Measurements from ENCODE around the gene MAMSTR.

DNA sequence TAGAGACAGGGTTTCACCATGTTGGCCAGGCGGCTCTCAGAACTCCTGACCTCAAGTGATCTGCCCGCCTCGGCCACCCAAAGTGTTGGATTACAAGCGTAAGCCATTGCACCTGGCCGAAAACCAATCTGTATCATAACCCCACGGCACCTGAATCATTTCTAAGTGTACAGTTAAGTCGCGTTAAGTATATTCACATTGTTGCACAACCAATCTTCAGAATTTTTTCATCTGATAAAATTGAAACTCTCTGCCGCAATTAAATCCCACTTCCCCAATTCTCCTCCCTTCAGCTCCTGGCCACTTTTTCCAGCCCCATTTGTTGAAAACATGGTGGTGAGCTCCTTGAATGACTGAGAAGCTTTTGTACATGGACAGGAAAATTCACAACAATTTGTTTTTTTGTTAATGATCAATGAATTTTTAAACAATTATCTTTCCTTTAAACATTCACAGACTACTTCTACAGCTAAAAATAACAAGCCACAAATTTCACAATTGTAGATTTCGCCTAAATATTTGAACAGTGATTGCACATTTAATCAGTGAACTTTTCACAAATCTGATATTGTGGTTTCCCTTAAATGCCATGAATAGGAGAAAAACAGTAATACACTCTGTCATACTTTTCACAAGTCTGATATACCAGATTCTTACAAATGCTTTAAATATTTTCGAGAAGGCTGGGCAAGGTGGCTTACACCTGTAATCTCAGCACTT is 49.6 kb upstream of the MAMSTR start:
- TF ChIP-seq ZNF239 (CRISPR knock-in tag; IDR thresholded peaks at IDR 0.05) (no peak), HDAC2 (IDR thresholded peaks at IDR 0.05) (no peak), POLR2AphosphoS5 (IDR thresholded peaks at IDR 0.05; ENCODE audit: control insufficient read depth, insufficient read depth, low read depth, low read length) (no peak), MYNN (IDR thresholded peaks at IDR 0.05) (no peak), MYNN (CRISPR knock-in tag; IDR thresholded peaks at IDR 0.05) (no peak)
- TF ChIP-seq, protein P1, sequence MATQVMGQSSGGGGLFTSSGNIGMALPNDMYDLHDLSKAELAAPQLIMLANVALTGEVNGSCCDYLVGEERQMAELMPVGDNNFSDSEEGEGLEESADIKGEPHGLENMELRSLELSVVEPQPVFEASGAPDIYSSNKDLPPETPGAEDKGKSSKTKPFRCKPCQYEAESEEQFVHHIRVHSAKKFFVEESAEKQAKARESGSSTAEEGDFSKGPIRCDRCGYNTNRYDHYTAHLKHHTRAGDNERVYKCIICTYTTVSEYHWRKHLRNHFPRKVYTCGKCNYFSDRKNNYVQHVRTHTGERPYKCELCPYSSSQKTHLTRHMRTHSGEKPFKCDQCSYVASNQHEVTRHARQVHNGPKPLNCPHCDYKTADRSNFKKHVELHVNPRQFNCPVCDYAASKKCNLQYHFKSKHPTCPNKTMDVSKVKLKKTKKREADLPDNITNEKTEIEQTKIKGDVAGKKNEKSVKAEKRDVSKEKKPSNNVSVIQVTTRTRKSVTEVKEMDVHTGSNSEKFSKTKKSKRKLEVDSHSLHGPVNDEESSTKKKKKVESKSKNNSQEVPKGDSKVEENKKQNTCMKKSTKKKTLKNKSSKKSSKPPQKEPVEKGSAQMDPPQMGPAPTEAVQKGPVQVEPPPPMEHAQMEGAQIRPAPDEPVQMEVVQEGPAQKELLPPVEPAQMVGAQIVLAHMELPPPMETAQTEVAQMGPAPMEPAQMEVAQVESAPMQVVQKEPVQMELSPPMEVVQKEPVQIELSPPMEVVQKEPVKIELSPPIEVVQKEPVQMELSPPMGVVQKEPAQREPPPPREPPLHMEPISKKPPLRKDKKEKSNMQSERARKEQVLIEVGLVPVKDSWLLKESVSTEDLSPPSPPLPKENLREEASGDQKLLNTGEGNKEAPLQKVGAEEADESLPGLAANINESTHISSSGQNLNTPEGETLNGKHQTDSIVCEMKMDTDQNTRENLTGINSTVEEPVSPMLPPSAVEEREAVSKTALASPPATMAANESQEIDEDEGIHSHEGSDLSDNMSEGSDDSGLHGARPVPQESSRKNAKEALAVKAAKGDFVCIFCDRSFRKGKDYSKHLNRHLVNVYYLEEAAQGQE (IDR thresholded peaks at IDR 0.05; ENCODE audit: borderline replicate concordance), result no peak
- TF ChIP-seq, protein P1 (CRISPR knock-in tag; IDR thresholded peaks at IDR 0.05; ENCODE audit: low read depth), result no peak
- TF ChIP-seq, protein P2, sequence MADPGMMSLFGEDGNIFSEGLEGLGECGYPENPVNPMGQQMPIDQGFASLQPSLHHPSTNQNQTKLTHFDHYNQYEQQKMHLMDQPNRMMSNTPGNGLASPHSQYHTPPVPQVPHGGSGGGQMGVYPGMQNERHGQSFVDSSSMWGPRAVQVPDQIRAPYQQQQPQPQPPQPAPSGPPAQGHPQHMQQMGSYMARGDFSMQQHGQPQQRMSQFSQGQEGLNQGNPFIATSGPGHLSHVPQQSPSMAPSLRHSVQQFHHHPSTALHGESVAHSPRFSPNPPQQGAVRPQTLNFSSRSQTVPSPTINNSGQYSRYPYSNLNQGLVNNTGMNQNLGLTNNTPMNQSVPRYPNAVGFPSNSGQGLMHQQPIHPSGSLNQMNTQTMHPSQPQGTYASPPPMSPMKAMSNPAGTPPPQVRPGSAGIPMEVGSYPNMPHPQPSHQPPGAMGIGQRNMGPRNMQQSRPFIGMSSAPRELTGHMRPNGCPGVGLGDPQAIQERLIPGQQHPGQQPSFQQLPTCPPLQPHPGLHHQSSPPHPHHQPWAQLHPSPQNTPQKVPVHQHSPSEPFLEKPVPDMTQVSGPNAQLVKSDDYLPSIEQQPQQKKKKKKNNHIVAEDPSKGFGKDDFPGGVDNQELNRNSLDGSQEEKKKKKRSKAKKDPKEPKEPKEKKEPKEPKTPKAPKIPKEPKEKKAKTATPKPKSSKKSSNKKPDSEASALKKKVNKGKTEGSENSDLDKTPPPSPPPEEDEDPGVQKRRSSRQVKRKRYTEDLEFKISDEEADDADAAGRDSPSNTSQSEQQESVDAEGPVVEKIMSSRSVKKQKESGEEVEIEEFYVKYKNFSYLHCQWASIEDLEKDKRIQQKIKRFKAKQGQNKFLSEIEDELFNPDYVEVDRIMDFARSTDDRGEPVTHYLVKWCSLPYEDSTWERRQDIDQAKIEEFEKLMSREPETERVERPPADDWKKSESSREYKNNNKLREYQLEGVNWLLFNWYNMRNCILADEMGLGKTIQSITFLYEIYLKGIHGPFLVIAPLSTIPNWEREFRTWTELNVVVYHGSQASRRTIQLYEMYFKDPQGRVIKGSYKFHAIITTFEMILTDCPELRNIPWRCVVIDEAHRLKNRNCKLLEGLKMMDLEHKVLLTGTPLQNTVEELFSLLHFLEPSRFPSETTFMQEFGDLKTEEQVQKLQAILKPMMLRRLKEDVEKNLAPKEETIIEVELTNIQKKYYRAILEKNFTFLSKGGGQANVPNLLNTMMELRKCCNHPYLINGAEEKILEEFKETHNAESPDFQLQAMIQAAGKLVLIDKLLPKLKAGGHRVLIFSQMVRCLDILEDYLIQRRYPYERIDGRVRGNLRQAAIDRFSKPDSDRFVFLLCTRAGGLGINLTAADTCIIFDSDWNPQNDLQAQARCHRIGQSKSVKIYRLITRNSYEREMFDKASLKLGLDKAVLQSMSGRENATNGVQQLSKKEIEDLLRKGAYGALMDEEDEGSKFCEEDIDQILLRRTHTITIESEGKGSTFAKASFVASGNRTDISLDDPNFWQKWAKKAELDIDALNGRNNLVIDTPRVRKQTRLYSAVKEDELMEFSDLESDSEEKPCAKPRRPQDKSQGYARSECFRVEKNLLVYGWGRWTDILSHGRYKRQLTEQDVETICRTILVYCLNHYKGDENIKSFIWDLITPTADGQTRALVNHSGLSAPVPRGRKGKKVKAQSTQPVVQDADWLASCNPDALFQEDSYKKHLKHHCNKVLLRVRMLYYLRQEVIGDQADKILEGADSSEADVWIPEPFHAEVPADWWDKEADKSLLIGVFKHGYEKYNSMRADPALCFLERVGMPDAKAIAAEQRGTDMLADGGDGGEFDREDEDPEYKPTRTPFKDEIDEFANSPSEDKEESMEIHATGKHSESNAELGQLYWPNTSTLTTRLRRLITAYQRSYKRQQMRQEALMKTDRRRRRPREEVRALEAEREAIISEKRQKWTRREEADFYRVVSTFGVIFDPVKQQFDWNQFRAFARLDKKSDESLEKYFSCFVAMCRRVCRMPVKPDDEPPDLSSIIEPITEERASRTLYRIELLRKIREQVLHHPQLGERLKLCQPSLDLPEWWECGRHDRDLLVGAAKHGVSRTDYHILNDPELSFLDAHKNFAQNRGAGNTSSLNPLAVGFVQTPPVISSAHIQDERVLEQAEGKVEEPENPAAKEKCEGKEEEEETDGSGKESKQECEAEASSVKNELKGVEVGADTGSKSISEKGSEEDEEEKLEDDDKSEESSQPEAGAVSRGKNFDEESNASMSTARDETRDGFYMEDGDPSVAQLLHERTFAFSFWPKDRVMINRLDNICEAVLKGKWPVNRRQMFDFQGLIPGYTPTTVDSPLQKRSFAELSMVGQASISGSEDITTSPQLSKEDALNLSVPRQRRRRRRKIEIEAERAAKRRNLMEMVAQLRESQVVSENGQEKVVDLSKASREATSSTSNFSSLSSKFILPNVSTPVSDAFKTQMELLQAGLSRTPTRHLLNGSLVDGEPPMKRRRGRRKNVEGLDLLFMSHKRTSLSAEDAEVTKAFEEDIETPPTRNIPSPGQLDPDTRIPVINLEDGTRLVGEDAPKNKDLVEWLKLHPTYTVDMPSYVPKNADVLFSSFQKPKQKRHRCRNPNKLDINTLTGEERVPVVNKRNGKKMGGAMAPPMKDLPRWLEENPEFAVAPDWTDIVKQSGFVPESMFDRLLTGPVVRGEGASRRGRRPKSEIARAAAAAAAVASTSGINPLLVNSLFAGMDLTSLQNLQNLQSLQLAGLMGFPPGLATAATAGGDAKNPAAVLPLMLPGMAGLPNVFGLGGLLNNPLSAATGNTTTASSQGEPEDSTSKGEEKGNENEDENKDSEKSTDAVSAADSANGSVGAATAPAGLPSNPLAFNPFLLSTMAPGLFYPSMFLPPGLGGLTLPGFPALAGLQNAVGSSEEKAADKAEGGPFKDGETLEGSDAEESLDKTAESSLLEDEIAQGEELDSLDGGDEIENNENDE (IDR thresholded peaks at IDR 0.05; ENCODE audit: low read depth, low read length), result no peak

Data from K562 (cell line).